Measurements from ENCODE around the gene SIGLEC11.
"Not testable (repeated sequence)": the region's sequence is repeated elsewhere in the genome, so short reads cannot be mapped to it uniquely, and the experiment has no call there.

SIGLEC11 gene

GRCh38 chr19:49960980-49961379 lies at the start of gene SIGLEC11:
SIGLEC11 (minus strand) TSS chr19:49961172; CDS start chr19:49961081, 91 bp downstream.
- not testable (repeated sequence) for H3K4me3 ChIP-seq (ENCODE audit: low read length)

GRCh38 chr19:50008532-50008931 lies 47.6 kb upstream of the SIGLEC11 start:
- no peak for TF ChIP-seq ZNF274 (IDR thresholded peaks at IDR 0.05; ENCODE audit: low read depth, low read length)
- H3K4me3 ChIP-seq (ENCODE audit: low read length): no peak overlapping the region

- no peak overlapping the region for H3K4me3 ChIP-seq (ENCODE audit: low read length)
- no peak for TF ChIP-seq ZNF274 (IDR thresholded peaks at IDR 0.05; ENCODE audit: low read depth, low read length)
Measured at GRCh38 chr19:50007947-50008346, 47.0 kb upstream of the SIGLEC11 start.

GRCh38 chr19:50007170-50007569 lies 46.2 kb upstream of the SIGLEC11 start:
- H3K4me3 ChIP-seq (ENCODE audit: low read length): no peak overlapping the region
- TF ChIP-seq ZNF274 (IDR thresholded peaks at IDR 0.05; ENCODE audit: low read depth, low read length): no peak

GRCh38 chr19:50005428-50005827 lies 44.5 kb upstream of the SIGLEC11 start:
- no peak for TF ChIP-seq ZNF274 (IDR thresholded peaks at IDR 0.05; ENCODE audit: low read depth, low read length)

GRCh38 chr19:50003810-50004419 lies 42.9 kb upstream of the SIGLEC11 start:
- TF ChIP-seq ZNF274 (IDR thresholded peaks at IDR 0.05; ENCODE audit: low read depth, low read length): no peak
- H3K4me3 ChIP-seq (ENCODE audit: low read length): no peak overlapping the region

More at GRCh38 chr19:50005428-50005827, 44.5 kb upstream of the SIGLEC11 start:
- H3K4me3 ChIP-seq (ENCODE audit: low read length): no peak overlapping the region

GRCh38 chr19:50003254-50003788 lies 42.3 kb upstream of the SIGLEC11 start:
- TF ChIP-seq ZNF274 (IDR thresholded peaks at IDR 0.05; ENCODE audit: low read depth, low read length): no peak
- H3K4me3 ChIP-seq (ENCODE audit: low read length): no peak overlapping the region

- TF ChIP-seq ZNF274 (IDR thresholded peaks at IDR 0.05; ENCODE audit: low read depth, low read length): no peak
- H3K4me3 ChIP-seq (ENCODE audit: low read length): no peak overlapping the region
Measured at GRCh38 chr19:50002386-50002960, 41.5 kb upstream of the SIGLEC11 start.

- no peak overlapping the region for H3K4me3 ChIP-seq (ENCODE audit: low read length)
- TF ChIP-seq ZNF274 (IDR thresholded peaks at IDR 0.05; ENCODE audit: low read depth, low read length): no peak
Measured at GRCh38 chr19:50001775-50002174, 40.8 kb upstream of the SIGLEC11 start.

GRCh38 chr19:50000841-50001557 lies 40.0 kb upstream of the SIGLEC11 start:
- no peak overlapping the region for H3K4me3 ChIP-seq (ENCODE audit: low read length)
- TF ChIP-seq ZNF274 (IDR thresholded peaks at IDR 0.05; ENCODE audit: low read depth, low read length): no peak

- TF ChIP-seq ZNF274 (IDR thresholded peaks at IDR 0.05; ENCODE audit: low read depth, low read length): no peak
- H3K4me3 ChIP-seq (ENCODE audit: low read length): no peak overlapping the region
Measured at GRCh38 chr19:50000038-50000840, 39.3 kb upstream of the SIGLEC11 start.

- no peak overlapping the region for H3K4me3 ChIP-seq (ENCODE audit: low read length)
- no peak for TF ChIP-seq ZNF274 (IDR thresholded peaks at IDR 0.05; ENCODE audit: low read depth, low read length)
Measured at GRCh38 chr19:49999371-50000010, 38.5 kb upstream of the SIGLEC11 start.

GRCh38 chr19:49997709-49998108 lies 36.7 kb upstream of the SIGLEC11 start:
- TF ChIP-seq ZNF274 (IDR thresholded peaks at IDR 0.05; ENCODE audit: low read depth, low read length): no peak
- H3K4me3 ChIP-seq (ENCODE audit: low read length): no peak overlapping the region

- H3K4me3 ChIP-seq (ENCODE audit: low read length): no peak overlapping the region
- no peak for TF ChIP-seq ZNF274 (IDR thresholded peaks at IDR 0.05; ENCODE audit: low read depth, low read length)
Measured at GRCh38 chr19:49988433-49988832, 27.5 kb upstream of the SIGLEC11 start.
